Activated CD8-positive, alpha-beta memory T cell treated with anti-CD3 and anti-CD28 coated beads, Interleukin-2, amount 10 ng/mL, durations not matched to agents 7 days and 5 days (primary cell): ENCODE measurements around the gene PARVB. TPM values are rescaled to one million over a fixed set of nuclear protein-coding genes. Genes with fewer than 3 reads are reported as not detected.

Experiments used
- ATAC-seq: fragments of 150-1000 bp; cut with Tn5 transposase; one replicate; pipeline ENCODE4 v1.10.0; 2021; ENCODE audit warnings: moderate library complexity
- CTCF ChIA-PET: fragments of 350-600 bp; sonication (Branson Sonifier 250); formaldehyde crosslinking; loops from one replicate; lab custom pipeline; 2021; ENCODE audit warnings: antibody characterized with exemption; lab: Charles Lee
- DNase-seq: peaks from one replicate; pipeline ENCODE4 v3.0.0-alpha.2; 2020
- H3K27ac Mint-ChIP-seq: one replicate; pipeline ENCODE4 v1.8.0; 2021; ENCODE audit warnings: mild to moderate bottlenecking, mixed read lengths
- H3K27me3 Mint-ChIP-seq: one replicate; pipeline ENCODE4 v1.8.0; 2021; ENCODE audit warnings: mixed read lengths
- H3K36me3 Mint-ChIP-seq: one replicate; pipeline ENCODE4 v1.8.0; 2021; ENCODE audit warnings: mild to moderate bottlenecking, mixed read lengths
- H3K4me1 Mint-ChIP-seq: one replicate; pipeline ENCODE4 v1.8.0; 2021; ENCODE audit warnings: mixed read lengths
- H3K4me3 Mint-ChIP-seq: one replicate; pipeline ENCODE4 v1.8.0; 2021; ENCODE audit warnings: mild to moderate bottlenecking, moderate library complexity, mixed read lengths
- H3K9me3 Mint-ChIP-seq: one replicate; pipeline ENCODE4 v1.8.0; 2022; ENCODE audit warnings: low read depth, mixed read lengths
- total RNA-seq, 2 experiments: library from RNA; stranded (reverse); gene quantifications; one replicate each; pipeline ENCODE4 v1.2.3, GENCODE V29; 2021

The PARVB gene
- total RNA-seq, 2 experiments from 2014 or later, result 56.9 to 66.9 TPM

DNA sequence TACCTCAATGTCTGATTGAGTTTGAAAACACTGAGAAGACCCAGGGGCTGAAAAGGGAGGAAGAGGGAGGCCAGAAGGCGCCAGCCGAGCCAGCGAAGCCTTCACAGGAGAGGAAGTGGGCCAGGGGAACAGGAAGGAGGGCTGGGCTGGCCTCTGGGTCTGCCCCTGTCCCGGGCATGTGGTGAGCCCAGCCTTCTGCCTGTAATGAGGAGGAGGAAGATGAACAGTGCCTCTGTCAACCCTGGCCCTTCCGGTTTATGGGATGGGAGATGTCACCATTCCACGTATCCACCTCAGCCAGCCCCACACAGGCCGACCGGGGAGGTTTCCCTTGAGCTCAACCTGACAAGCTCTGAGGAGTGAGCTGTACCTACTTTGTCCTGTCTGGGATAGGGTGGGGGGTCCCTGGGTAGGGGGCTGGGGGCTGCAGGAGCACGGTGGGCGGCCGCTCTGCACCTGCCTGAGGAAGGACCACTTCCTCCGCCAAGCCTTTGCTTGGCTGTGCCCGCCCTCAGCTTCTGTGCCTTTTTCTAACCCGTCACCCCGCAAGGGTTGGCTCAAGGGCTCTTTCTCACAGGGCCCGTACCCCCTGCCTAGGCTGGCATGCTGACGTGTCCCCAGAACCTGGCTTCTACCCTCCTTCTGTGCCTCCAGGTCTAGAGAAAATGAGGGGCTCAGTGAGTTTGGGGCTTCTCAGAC is 158.6 kb downstream of the PARVB start:
- no peaks in the 10 kb centered on the region for H3K9me3 Mint-ChIP-seq
- CTCF ChIA-PET, result interaction anchor here (1.3 to 3.0 kb wide), 4 partner anchors 13 to 501 kb away, joined by 3 to 12 read pairs (median 6); no protein-coding TSS in a partner anchor
- DNase-seq (peak; percentile 86), ATAC-seq (peak; percentile 67)
- peaks cover 28% of the 10 kb centered on the region for H3K4me1 Mint-ChIP-seq
- peaks cover 20% of the 10 kb centered on the region for H3K36me3 Mint-ChIP-seq
- peaks cover 5% of the 10 kb centered on the region for H3K27me3 Mint-ChIP-seq
- H3K4me3 Mint-ChIP-seq, result peak overlapping the region; percentile 78
- H3K27ac Mint-ChIP-seq, result peak overlapping the region; percentile 95

DNA sequence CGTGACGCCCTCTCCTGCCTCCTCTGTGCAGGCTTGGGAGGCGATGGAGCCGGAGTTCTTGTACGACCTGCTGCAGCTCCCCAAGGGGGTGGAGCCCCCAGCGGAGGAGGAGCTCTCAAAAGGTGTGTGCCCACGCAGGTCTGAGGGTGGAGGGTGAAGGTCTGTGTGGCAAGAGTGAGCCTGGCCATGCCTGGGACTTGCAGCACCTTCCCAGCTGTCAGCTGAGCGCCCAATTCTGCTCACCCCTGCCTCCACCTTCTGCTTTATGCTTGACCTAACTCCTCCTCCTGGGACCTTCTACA is 159.1 kb downstream of the PARVB start:
- peak overlapping the region; percentile 95 for H3K27ac Mint-ChIP-seq
- H3K27me3 Mint-ChIP-seq, result peaks cover 5% of the 10 kb centered on the region
- ATAC-seq (no peak), DNase-seq (no peak)
- CTCF ChIA-PET, result interaction anchor here (1.3 to 3.0 kb wide), 2 partner anchors 190 to 500 kb away, joined by 3 to 12 read pairs; no protein-coding TSS in a partner anchor
- H3K36me3 Mint-ChIP-seq, result peaks cover 20% of the 10 kb centered on the region
- peak overlapping the region; percentile 78 for H3K4me3 Mint-ChIP-seq
- H3K9me3 Mint-ChIP-seq, result no peaks in the 10 kb centered on the region
- peaks cover 28% of the 10 kb centered on the region for H3K4me1 Mint-ChIP-seq

DNA sequence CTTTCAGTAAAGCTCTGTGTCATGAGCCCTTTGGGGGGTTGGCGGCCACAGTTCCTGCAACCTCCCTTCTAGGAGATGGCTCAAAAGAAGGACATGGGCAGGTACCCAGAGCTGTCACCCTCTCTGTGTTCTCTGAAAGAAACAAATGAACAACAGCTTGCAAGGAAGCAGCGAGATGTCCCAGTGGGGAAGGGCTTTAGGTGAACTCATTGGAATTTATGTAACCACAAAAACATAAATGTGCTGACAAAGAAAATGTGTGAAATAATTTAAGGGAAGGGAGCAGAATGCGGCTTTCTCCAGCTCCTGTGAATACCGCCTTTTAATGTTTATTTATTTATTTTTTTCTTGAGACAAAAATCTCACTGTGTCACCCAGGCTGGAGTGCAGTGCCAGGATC is 159.9 kb downstream of the PARVB start:
- CTCF ChIA-PET, result no interaction called here
- Mint-ChIP-seq H3K9me3 (no peaks in the 10 kb centered on the region), H3K4me3 (no peak overlapping the region), H3K27ac (peak overlapping the region; percentile 19), H3K27me3 (peaks cover 5% of the 10 kb centered on the region), H3K4me1 (peaks cover 28% of the 10 kb centered on the region), H3K36me3 (peaks cover 20% of the 10 kb centered on the region)
- DNase-seq (no peak), ATAC-seq (no peak)

DNA sequence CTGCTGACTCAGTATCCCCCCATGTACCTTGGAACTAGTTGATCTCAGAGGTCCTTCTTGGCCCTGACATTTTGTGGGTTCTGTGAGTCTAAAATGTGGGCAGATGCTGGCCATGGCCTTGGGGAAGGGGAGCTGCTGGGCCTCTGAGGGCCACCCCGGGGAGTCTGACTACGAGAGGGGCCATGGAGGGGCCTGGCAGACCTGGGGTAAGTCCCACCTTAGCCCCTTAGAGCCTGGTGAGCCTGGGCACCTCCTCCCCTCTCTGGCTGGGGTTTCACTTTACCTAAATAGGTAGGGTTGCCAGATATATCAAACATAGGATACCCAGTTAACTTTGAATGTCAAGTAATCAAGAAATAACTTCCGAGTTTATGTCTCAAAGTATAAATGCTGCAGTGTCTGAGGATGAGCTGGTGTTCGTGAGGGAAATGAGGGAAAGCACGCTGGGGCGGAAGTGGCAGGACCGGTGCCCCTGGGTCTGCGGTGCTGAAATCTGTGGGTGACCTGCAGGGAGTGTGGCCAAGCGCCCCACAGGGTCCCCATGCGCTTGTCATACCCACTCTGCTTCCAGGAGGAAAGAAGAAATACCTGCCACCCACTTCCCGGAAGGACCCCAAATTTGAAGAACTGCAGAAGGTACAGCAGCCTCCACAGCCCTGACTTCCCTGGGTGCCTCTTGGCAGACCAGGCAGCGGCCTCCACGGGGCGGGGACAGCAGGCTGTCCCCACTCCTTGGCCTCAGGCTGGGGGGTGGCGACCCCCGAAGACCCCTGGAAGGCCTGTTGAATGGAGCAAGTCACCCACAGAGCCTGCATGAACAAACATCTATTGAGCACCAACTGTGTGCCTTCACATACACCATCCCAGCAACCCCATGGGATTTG is 161.4 kb downstream of the PARVB start:
- Mint-ChIP-seq H3K36me3 (peaks cover 20% of the 10 kb centered on the region), H3K27me3 (no peaks in the 10 kb centered on the region), H3K4me1 (peaks cover 33% of the 10 kb centered on the region), H3K27ac (no peak overlapping the region), H3K4me3 (no peak overlapping the region), H3K9me3 (no peaks in the 10 kb centered on the region)
- CTCF ChIA-PET, result no interaction called here
- DNase-seq (no peak), ATAC-seq (no peak)

DNA sequence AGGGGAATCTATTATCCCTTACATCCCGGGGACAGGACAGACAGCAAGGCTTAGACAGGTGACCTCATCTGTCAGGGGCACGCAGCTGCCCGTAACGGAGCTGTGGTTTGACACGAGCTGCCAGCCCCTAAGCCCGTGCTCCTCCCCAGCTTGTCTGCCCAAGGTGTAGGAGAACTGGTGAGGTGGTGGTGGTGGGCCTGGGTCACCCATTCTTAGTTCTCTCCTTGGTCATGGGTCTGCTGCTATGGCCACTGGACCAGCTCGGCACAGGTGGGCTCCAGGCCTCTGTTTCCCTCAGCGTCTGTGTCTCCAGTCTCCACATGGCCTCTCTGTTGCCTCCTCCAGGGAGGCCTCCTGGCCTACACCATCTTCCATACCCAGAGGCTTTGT is 162.0 kb downstream of the PARVB start:
- H3K9me3 Mint-ChIP-seq, result no peaks in the 10 kb centered on the region
- CTCF ChIA-PET, result no interaction called here
- H3K4me1 Mint-ChIP-seq, result peaks cover 32% of the 10 kb centered on the region
- ATAC-seq (no peak), DNase-seq (no peak)
- H3K36me3 Mint-ChIP-seq, result peaks cover 20% of the 10 kb centered on the region
- no peak overlapping the region for H3K4me3 Mint-ChIP-seq
- no peak overlapping the region for H3K27ac Mint-ChIP-seq
- H3K27me3 Mint-ChIP-seq, result no peaks in the 10 kb centered on the region

DNA sequence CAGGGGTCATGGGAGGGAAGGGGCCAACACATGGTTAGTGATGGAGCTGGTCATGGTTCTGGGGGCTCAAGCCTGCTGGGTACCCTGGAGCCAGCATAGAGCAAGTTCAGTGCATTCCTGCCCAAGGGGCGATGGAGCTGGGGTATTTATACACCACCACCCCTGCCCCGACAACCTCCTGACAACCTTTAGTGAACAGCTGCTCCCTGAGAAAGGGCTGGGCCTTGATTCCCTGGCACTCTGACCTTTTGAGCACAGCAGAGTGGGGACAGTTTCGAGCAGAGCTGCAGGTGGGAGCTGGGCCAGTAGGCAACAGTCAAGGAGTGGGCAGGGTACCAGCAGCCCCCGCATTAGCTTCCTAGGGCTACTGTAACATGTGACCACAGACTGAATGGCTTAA is 162.6 kb downstream of the PARVB start:
- H3K36me3 Mint-ChIP-seq, result peaks cover 22% of the 10 kb centered on the region
- CTCF ChIA-PET, result interaction anchor here (0.6 kb wide), 1 partner anchor 13 kb away, joined by 3 read pairs; no protein-coding TSS in a partner anchor
- DNase-seq (no peak), ATAC-seq (no peak)
- no peaks in the 10 kb centered on the region for H3K9me3 Mint-ChIP-seq
- peaks cover 37% of the 10 kb centered on the region for H3K4me1 Mint-ChIP-seq
- no peaks in the 10 kb centered on the region for H3K27me3 Mint-ChIP-seq
- no peak overlapping the region for H3K27ac Mint-ChIP-seq
- no peak overlapping the region for H3K4me3 Mint-ChIP-seq

DNA sequence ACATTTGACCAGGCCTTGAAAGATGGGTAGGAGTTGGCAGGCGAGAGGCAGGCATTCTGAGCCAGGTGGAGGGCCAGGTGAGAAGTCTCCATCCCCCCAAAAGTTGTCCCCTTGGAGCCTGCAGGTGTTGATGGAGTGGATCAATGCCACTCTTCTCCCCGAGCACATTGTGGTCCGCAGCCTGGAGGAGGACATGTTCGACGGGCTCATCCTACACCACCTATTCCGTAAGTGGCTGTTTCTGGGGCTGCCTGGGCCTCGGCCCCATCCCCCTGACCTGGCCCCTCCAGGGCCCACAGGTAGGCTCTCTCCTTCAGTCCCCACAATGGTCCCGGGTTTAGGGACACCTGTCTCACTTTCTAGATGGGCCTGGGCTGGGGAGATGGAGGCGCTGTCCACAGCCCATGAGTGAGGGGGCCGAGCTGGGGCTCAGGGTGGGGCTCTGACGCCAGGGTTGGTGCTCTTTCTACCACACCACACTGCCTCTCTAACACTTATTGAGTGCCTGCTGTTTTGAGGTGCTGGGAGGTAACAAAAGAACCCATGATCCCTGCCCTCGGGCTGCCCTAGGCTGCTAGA is 163.6 kb downstream of the PARVB start:
- peaks cover 20% of the 10 kb centered on the region for H3K36me3 Mint-ChIP-seq
- no peaks in the 10 kb centered on the region for H3K9me3 Mint-ChIP-seq
- no peak overlapping the region for H3K4me3 Mint-ChIP-seq
- no peak overlapping the region for H3K27ac Mint-ChIP-seq
- DNase-seq (no peak), ATAC-seq (no peak)
- peaks cover 40% of the 10 kb centered on the region for H3K4me1 Mint-ChIP-seq
- CTCF ChIA-PET, result no interaction called here
- no peaks in the 10 kb centered on the region for H3K27me3 Mint-ChIP-seq

DNA sequence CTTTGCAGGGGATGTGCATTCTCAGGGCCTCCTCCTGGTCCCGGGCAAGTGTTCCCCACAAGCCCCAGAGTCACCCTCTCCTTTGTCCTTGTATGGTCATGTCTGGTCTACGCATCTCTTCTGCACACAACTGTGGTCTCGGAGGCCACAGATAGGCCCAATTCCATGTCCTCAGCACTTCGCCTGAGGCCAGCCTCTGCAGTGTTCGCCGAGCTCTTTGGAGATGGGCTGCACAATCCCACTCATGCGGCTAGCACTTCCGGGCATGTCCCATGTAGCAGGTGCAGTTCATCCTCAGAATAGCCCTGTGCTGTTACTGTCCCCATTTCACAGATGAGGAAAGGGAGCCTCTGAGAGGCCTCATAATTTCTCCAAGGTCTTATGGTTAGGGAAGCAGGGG is 164.2 kb downstream of the PARVB start:
- peaks cover 26% of the 10 kb centered on the region for H3K36me3 Mint-ChIP-seq
- peaks cover 42% of the 10 kb centered on the region for H3K4me1 Mint-ChIP-seq
- CTCF ChIA-PET, result no interaction called here
- H3K4me3 Mint-ChIP-seq, result no peak overlapping the region
- no peak for ATAC-seq
- H3K9me3 Mint-ChIP-seq, result no peaks in the 10 kb centered on the region
- no peaks in the 10 kb centered on the region for H3K27me3 Mint-ChIP-seq
- H3K27ac Mint-ChIP-seq, result no peak overlapping the region
- no peak for DNase-seq

DNA sequence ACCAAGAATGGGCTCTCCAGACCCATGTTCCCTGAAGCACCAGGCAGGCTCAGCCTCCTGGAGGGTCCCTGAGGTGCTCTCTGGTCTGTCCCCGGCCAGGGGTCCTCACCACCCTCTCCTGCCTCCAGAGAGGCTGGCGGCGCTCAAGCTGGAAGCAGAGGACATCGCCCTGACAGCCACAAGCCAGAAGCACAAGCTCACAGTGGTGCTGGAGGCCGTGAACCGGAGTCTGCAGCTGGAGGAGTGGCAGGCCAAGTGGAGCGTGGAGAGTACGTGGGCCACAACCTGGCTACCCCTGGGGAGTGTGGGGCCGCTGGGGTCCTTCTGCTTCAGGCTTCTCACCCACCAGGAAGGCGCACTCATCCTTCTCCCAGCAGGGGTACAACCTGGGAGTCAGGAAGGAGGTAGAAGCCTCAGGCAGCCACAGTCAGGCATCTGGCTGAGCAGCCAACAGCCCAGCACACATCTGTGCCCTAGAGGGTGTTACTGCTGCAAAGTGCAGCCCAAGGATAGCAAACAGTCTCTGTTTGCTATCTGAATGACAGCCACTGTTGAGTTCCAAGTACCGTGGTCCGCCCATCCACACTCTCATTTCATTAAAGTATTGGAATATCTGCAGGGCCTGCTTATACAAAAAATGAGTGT is 165.0 kb downstream of the PARVB start:
- no peak overlapping the region for H3K4me3 Mint-ChIP-seq
- H3K9me3 Mint-ChIP-seq, result no peaks in the 10 kb centered on the region
- peaks cover 44% of the 10 kb centered on the region for H3K4me1 Mint-ChIP-seq
- H3K27me3 Mint-ChIP-seq, result no peaks in the 10 kb centered on the region
- DNase-seq (no peak), ATAC-seq (no peak)
- peaks cover 30% of the 10 kb centered on the region for H3K36me3 Mint-ChIP-seq
- H3K27ac Mint-ChIP-seq, result no peak overlapping the region
- CTCF ChIA-PET, result no interaction called here

DNA sequence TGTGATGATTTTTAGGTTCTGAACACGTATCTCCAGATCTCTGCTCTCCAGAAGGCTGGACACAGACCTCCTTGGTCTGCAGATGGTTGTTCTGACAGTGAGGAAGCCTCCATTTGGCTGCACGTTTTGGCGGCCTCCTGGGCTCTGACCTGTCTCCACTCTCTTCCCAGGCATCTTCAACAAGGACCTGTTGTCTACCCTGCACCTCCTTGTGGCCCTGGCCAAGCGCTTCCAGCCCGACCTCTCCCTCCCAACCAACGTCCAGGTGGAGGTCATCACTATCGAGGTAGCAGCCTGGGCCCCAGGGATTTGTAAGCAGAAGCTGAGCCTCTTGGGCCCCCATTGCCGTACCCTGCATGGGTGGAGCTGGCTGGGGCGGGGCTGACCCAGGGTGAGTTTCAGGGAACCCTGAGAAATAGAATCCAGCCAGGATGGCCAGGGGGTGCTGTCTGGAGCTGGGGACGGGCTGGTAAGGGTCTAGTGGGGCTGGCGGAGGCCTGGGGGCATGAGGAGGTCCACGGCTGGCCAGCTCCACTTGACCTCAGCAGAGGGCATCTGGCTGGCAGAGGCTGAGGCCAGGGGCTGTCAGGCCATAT is 166.4 kb downstream of the PARVB start:
- ATAC-seq (no peak), DNase-seq (no peak)
- Mint-ChIP-seq H3K36me3 (peaks cover 33% of the 10 kb centered on the region), H3K27me3 (no peaks in the 10 kb centered on the region), H3K27ac (no peak overlapping the region), H3K9me3 (no peaks in the 10 kb centered on the region), H3K4me1 (peaks cover 47% of the 10 kb centered on the region), H3K4me3 (no peak overlapping the region)
- CTCF ChIA-PET, result interaction anchor here (0.7 kb wide), 1 partner anchor 234 kb away, joined by 4 read pairs; no protein-coding TSS in a partner anchor

DNA sequence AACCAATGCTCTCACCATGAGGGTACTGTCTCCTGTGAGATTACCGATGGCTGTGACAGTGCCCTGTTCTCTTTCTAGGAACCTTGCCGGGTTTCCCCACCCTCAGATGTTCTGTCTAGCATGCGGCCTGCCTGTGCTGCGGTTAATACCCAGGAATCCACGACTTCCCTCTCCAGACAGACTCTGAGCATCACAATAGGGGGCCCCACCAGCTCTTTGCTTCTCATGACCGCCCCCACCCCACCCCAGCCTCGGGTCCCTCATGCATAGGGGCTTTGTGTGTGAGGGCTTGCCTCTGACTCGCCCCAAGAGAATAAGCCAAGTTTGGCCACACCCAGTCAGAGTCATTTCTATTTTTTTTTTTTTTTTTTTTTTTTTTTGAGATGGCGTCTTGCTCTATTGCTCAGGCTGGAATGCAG is 166.9 kb downstream of the PARVB start:
- CTCF ChIA-PET, result interaction anchor here (0.7 kb wide), 1 partner anchor 234 kb away, joined by 4 read pairs; no protein-coding TSS in a partner anchor
- Mint-ChIP-seq H3K27ac (peak overlapping the region; percentile 69), H3K4me1 (peaks cover 47% of the 10 kb centered on the region), H3K36me3 (peaks cover 31% of the 10 kb centered on the region), H3K9me3 (no peaks in the 10 kb centered on the region), H3K27me3 (no peaks in the 10 kb centered on the region), H3K4me3 (no peak overlapping the region)
- DNase-seq, result peak; percentile 59
- peak; percentile 59 for ATAC-seq

DNA sequence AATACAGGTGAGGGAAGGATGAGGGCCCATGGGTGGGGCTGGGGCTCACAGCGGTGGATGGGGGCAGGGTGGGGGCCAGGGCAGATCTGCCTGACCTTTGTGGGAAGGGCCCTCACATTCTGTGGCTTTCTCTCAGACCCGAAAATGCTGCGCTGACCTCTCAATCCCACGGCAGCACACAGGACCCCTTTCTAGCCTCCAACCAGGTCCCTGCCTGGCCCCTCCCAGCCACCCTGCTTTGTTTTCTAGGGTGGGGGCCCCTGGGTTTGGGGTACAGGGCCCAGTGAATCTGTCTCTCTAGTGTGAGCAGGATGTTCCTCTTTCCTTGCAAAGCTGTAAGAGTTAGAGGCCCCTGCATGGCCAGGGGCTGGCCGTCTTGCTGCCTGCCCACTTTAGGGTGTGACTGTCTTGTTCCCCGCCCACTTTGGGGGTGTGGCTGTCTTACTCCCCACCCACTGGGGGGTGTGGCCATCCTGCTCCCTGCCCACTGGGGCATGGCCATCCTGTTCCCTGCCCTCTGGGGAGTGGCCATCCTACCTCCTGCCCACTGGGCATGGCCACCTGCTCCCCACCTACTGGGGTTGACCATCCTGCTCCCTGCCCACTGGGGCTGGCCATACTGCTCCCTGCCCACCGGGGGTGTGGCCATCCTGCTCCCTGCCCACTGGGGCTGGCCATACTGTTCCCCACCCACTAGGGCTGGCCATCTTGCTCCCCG is 168.2 kb downstream of the PARVB start:
- CTCF ChIA-PET, result no interaction called here
- Mint-ChIP-seq H3K27ac (no peak overlapping the region), H3K4me1 (peaks cover 47% of the 10 kb centered on the region), H3K27me3 (no peaks in the 10 kb centered on the region), H3K9me3 (no peaks in the 10 kb centered on the region), H3K4me3 (no peak overlapping the region), H3K36me3 (peaks cover 25% of the 10 kb centered on the region)
- ATAC-seq, result peak; percentile 52
- DNase-seq, result peak; percentile 70
